Measurements from ENCODE around the gene TBX2.

GRCh38 chr17:61443475-61443882 is 43.8 kb downstream of the TBX2 start:
- TF ChIP-seq EZH2 (IDR thresholded peaks at IDR 0.05; ENCODE audit: borderline replicate concordance) (no peak), CTCF (IDR thresholded peaks at IDR 0.05; ENCODE audit: poor library complexity) (no peak), EZH2phosphoT487 (IDR thresholded peaks at IDR 0.05; ENCODE audit: low read depth, severe bottlenecking, unreplicated experiment) (no peak)
